Heart left ventricle (tissue), 16 donors: ENCODE data around the gene MOK. TPM values are rescaled to one million over a fixed set of nuclear protein-coding genes. Genes with fewer than 3 reads are reported as not detected.

Experiments
- ATAC-seq, 4 donors: fragments of 200-7000 bp; cut with Tn5 transposase; one replicate each; pipeline ENCODE4 v1.9.1; 2020 to 2022; ENCODE audit warnings: moderate library complexity in 4 of 4, mild to moderate bottlenecking in 3 of 4, moderate number of reproducible peaks in 1 of 4
- DNase-seq, 5 donors: peaks; one replicate each; pipeline ENCODE4 v3.0.0-alpha.2; 2020
- H3K27ac ChIP-seq, 12 donors: fragments of 200-600 bp; sonication (generic) in 4 of 12; one replicate each; pipeline versions ENCODE4 v1.5.0 to v1.8.0; 2016 to 2022; ENCODE audit warnings: mild to moderate bottlenecking in 2 of 12
- H3K27me3 ChIP-seq, 9 donors: fragments of 200-600 bp; sonication (generic) in 2 of 9; one replicate each; pipeline versions ENCODE4 v1.5.1 to v1.8.0; 2016 to 2022; ENCODE audit warnings: mild to moderate bottlenecking in 3 of 9
- H3K36me3 ChIP-seq, 9 donors: fragments of 200-600 bp; sonication (generic) in 2 of 9; one replicate each; pipeline versions ENCODE4 v1.5.0 to v1.8.0; 2018 to 2022; ENCODE audit warnings: mild to moderate bottlenecking in 2 of 9
- H3K4me1 ChIP-seq, 12 donors: fragments of 200-600 bp; sonication (generic) in 4 of 12; one replicate each; pipeline versions ENCODE4 v1.5.0 to v1.8.0; 2016 to 2022; ENCODE audit warnings: mild to moderate bottlenecking in 3 of 12
- H3K4me3 ChIP-seq, 12 donors: fragments of 200-600 bp; sonication (generic) in 4 of 12; one replicate each; pipeline versions ENCODE4 v1.5.0 to v1.8.0; 2017 to 2022; ENCODE audit warnings: mild to moderate bottlenecking in 9 of 12, moderate library complexity in 4 of 12
- H3K9me3 ChIP-seq, 12 donors: fragments of 200-600 bp; sonication (generic) in 4 of 12; one replicate each; pipeline versions ENCODE4 v1.5.0 to v1.8.0; 2016 to 2022; ENCODE audit warnings: mild to moderate bottlenecking in 1 of 12
- POLR2A ChIP-seq, 2 donors: fragments of 450-650 bp; IDR thresholded peaks; one replicate each; pipeline ENCODE4 v1.6.1; 2017; ENCODE audit warnings: antibody characterized with exemption in 2 of 2, mild to moderate bottlenecking in 2 of 2, moderate library complexity in 2 of 2
- WGBS, 4 donors: extraction: QIAGEN DNeasy Blood & Tissue Kit in 2 of 4; methylation state at CpG; one replicate each; pipeline versions ENCODE4 v1.1.5 to v1.1.7; 2013 to 2018; 5-methylcytosine and 5-hydroxymethylcytosine counted together
- intact Hi-C, 10 donors: fragments of 100-400 bp; cut with DNase I; formaldehyde crosslinking; loops; one replicate each; pipeline versions ENCODE4 v1.11.1 to v1.14.2; 2022
- polyA plus RNA-seq, 2 donors: library from polyadenylated mRNA; stranded (reverse); fragments of 200-250 nt; gene quantifications; one replicate each; pipeline ENCODE4 v1.2.3, GENCODE V29; 2013
- total RNA-seq, 9 donors: library from RNA; depleted of rRNA in 2 of 9; stranded (reverse); fragments of >200 nt in 2 of 9; fragmentation: NEBNext Ultra II Directional in 3 of 9; extraction: Animal tissue kit (Norgen Biotek cat#: 25700) in 3 of 9; gene quantifications; one replicate each; pipeline versions ENCODE4 v1.1.0 to v1.2.4, GENCODE V29; 2016 to 2023
- TF ChIP-seq, protein P1 (sequence below), 12 donors: fragments of 200-600 bp; sonication (generic) in 4 of 12; IDR thresholded peaks; one replicate each; pipeline versions ENCODE4 v1.5.0 to v1.8.0; 2018 to 2022; ENCODE audit warnings: antibody characterized with exemption in 12 of 12, mild to moderate bottlenecking in 5 of 12
- donor health status: ischemic (EF 13 %, LVEDD 7.1; RV severe dilation, severe dysfunction).
- donor health status: healthy with polysubstance abuse.
- donor health status: DM: no; HTN: yes; CAD: no.
- donor health status: DM: no; HTN: no; CAD: no.
- donor health status: ischemic (EF 25% LVEDD 6.9; RV normal size, moderate dysfunction).
- donor health status: ischemic (EF 25% LVEDD 5.7; RV mildly dilated, moderate dysfunction).
- donor health status: healthy.
- donor health status: DM: yes; HTN: yes; CAD: no.
- donor health status: ischemic (EF 35%, LVEDD 5.7; RV mildly dilated, moderate dysfunction).
- donor health status: nonischemic (EF 11% LVEDD 7.7; RV severe dilation, severe dysfunction).
- donor health status: DM: yes; HTN: yes; CAD: no.
- donor health status: PGD.
- donor health status: ischemic (EF 29% LVEDD 5.4; RV normal size, mild dysfunction).
- donor health status: nonischemic (EF 23%, LVEDD 6.1; RV moderate dilation, normal function).

Gene MOK
- total and polyA plus RNA-seq, 11 donors = 8.7 to 18.1 (median 12.7) TPM

DNA sequence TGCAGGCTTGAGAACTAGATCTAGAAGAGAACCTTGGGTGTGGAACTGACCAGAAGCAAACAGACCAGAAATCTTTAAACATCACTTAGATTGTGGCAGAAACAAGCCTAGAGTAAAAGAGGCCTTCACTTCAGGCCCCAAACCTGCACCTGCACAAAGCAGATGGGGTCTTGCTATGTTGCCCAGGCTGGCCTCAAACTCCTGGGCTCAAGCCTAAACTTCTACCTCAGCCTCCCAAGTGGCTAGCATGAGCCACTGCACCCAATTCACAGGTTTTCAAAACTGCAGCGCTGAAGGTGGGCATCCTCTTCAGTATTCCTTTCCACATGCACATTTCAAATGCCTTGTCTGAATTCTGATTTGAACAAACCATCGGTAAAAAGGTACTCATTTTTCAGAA lies 19.9 kb downstream of the MOK start:
- no peaks in the 10 kb centered on the region for H3K27me3 ChIP-seq
- peaks cover 0 to 23% (median 7%) of the 10 kb centered on the region in 9 donors for H3K36me3 ChIP-seq
- no peak overlapping the region for H3K4me3 ChIP-seq
- no peak for ATAC-seq
- intact Hi-C loops = no loop called here
- TF ChIP-seq POLR2A (IDR thresholded peaks at IDR 0.05) = no peak
- TF ChIP-seq, protein P1, sequence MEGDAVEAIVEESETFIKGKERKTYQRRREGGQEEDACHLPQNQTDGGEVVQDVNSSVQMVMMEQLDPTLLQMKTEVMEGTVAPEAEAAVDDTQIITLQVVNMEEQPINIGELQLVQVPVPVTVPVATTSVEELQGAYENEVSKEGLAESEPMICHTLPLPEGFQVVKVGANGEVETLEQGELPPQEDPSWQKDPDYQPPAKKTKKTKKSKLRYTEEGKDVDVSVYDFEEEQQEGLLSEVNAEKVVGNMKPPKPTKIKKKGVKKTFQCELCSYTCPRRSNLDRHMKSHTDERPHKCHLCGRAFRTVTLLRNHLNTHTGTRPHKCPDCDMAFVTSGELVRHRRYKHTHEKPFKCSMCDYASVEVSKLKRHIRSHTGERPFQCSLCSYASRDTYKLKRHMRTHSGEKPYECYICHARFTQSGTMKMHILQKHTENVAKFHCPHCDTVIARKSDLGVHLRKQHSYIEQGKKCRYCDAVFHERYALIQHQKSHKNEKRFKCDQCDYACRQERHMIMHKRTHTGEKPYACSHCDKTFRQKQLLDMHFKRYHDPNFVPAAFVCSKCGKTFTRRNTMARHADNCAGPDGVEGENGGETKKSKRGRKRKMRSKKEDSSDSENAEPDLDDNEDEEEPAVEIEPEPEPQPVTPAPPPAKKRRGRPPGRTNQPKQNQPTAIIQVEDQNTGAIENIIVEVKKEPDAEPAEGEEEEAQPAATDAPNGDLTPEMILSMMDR (IDR thresholded peaks at IDR 0.05) = no peak
- peaks cover 0 to 3% (median 0%) of the 10 kb centered on the region in 12 donors for H3K9me3 ChIP-seq
- no peak for DNase-seq
- H3K4me1 ChIP-seq = peaks cover 0 to 11% (median 0%) of the 10 kb centered on the region in 12 donors
- H3K27ac ChIP-seq = no peak overlapping the region
- 72 to 98% (median 96%) methylated on average over 2 of the region's 2 CpGs for WGBS, 4 donors

DNA sequence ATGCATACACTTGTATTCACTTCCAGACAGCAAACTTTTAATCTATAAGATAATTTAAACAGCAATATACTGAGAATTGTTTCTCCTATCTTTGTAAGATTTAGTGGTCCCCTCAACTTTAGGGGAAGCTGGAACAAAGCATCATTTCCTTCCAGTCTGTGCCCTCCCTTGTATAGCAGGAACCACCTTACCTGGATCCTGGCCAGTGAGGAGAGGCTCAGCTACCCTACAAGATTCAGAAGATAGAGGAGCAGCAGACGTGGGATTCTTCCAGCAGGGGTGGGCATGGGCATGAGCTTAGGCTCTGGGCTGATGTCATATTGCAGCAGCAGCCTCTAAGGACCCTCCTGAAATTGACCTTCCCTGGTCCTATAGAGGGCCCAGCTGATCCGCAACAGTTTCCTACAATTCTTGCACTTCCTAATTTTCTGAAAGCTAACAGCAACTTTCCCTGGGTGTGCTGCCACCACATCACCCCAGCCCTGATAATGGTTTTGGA lies 21.3 kb downstream of the MOK start:
- intact Hi-C loops = no loop called here
- Histone ChIP-seq H3K4me3 (no peak overlapping the region), H3K27me3 (no peaks in the 10 kb centered on the region), H3K4me1 (peaks cover 0 to 11% (median 0%) of the 10 kb centered on the region in 12 donors), H3K36me3 (peaks cover 0 to 34% (median 12%) of the 10 kb centered on the region in 9 donors), H3K27ac (no peak overlapping the region), H3K9me3 (peaks cover 0 to 3% (median 0%) of the 10 kb centered on the region in 12 donors)
- ATAC-seq = peak in 1 of 4 donors; percentile 12
- WGBS, 4 donors = 39 to 53% (median 46%) methylated on average over 2 of the region's 2 CpGs
- no peak for TF ChIP-seq POLR2A (IDR thresholded peaks at IDR 0.05)
- TF ChIP-seq, protein P1 (IDR thresholded peaks at IDR 0.05) = no peak
- DNase-seq = no peak

DNA sequence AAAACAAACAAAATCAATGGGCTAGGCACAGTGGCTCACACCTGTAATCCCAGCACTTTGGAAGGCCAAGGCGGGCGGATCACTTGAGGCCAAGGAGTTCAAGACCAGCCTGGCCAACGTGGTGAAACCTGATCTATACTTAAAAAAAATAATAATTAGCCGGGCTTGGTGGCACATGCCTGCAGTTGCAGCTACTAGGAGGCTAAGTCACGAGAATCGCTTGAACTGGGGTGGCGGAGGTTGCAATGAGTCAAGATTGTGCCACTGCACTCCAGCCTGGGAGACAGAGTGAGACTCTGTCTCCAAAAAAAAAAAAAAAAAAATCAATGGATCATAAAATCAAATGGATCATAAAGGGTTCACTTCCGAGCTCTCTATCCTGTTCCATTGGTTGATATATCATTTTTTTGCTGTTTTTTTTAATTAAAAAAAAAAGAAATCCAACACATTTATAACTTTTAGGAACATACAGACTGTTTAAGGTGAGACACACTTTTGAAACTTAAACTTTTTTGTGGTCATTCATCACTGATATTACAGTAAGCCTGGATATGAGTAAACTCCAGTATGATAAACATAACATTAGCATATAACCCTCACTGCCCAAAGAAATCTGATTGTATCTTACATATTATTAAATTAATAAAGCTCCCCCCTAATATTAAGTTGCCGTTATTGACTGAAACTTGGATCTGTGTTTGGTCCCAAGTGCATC lies 22.1 kb downstream of the MOK start:
- no peak for TF ChIP-seq POLR2A (IDR thresholded peaks at IDR 0.05)
- TF ChIP-seq, protein P1 (IDR thresholded peaks at IDR 0.05) = no peak
- Histone ChIP-seq H3K4me3 (no peak overlapping the region), H3K4me1 (peaks cover 0 to 15% (median 1%) of the 10 kb centered on the region in 12 donors), H3K36me3 (peaks cover 0 to 34% (median 12%) of the 10 kb centered on the region in 9 donors), H3K9me3 (no peaks in the 10 kb centered on the region), H3K27me3 (no peaks in the 10 kb centered on the region), H3K27ac (no peak overlapping the region)
- no peak for DNase-seq
- WGBS, 4 donors = 89 to 94% (median 92%) methylated on average over 9 of the region's 9 CpGs
- intact Hi-C loops = no loop called here
- ATAC-seq = no peak

DNA sequence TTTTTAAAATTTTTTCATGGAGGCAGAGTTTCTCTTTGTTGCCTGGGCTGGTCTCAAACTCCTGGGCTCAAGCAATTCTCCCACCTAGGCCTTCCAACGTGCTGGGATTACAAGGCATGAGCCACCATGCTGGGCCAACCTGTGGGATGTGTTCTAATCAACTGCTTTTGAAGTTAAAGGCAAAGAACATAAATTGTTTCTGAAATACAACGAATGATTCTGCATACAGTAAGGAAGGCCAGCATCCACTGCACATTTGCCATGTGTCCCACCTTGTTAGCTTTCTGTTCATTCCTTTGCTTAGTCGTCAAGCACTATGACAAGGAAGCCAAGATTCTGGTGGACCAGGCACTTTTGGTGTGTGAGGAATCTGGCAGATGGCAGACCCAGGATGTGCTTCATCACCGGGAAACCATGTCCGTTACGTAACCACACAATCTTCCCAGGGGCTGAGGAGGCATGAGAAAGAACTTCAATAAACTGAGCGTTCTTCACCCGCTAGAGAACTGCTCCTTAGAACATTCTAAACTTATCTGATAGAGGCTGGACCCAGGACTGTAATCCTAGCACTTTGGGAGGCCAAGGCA lies 24.5 kb downstream of the MOK start:
- intact Hi-C loops = no loop called here
- DNase-seq (no peak), ATAC-seq (no peak)
- no peak overlapping the region for H3K27ac ChIP-seq
- peaks cover 0 to 34% (median 12%) of the 10 kb centered on the region in 9 donors for H3K36me3 ChIP-seq
- 92 to 97% (median 95%) methylated on average over 8 of the region's 8 CpGs for WGBS, 4 donors
- TF ChIP-seq, protein P1 (IDR thresholded peaks at IDR 0.05) = no peak
- TF ChIP-seq POLR2A (IDR thresholded peaks at IDR 0.05) = no peak
- no peaks in the 10 kb centered on the region for H3K27me3 ChIP-seq
- peaks cover 0 to 16% (median 1%) of the 10 kb centered on the region in 12 donors for H3K4me1 ChIP-seq
- no peak overlapping the region for H3K4me3 ChIP-seq
- H3K9me3 ChIP-seq = no peaks in the 10 kb centered on the region
